Prostate gland (tissue), 2 donors: ENCODE data around the gene IRS2. TPM values are rescaled to one million over a fixed set of nuclear protein-coding genes. Genes with fewer than 3 reads are reported as not detected.
A peak's percentile ranks its signal among the peaks of the same experiment; 100 is the strongest.

ENCODE experiments used
- DNase-seq: peaks from one replicate; pipeline ENCODE4 v3.0.0-alpha.2; 2019; ENCODE audit warnings: low spot score
- H3K27ac ChIP-seq, 2 donors: fragments of 200-600 bp; sonication (generic); 2 replicates each; pipeline ENCODE4 v1.5.1; 2017 to 2019
- H3K27me3 ChIP-seq: fragments of 200-600 bp; sonication (generic); replicated peaks from 2 replicates; pipeline ENCODE4 v1.5.1; 2019; ENCODE audit not compliant: insufficient read depth
- H3K36me3 ChIP-seq, 2 donors: fragments of 200-600 bp; sonication (generic); 1 replicate in 1 of 2; 2 replicates in 1 of 2; pipeline versions ENCODE4 v1.5.1 to v1.8.1; 2017 to 2019
- H3K4me1 ChIP-seq: fragments of 200-600 bp; sonication (generic); replicated peaks from 2 replicates; pipeline ENCODE4 v1.5.1; 2019
- H3K4me3 ChIP-seq, 2 donors: fragments of 200-600 bp; sonication (generic); 2 replicates each; pipeline ENCODE4 v1.5.1; 2017 to 2019
- H3K9me3 ChIP-seq: fragments of 200-600 bp; sonication (generic); 2 replicates; pipeline ENCODE4 v1.5.1; 2017
- POLR2A ChIP-seq: fragments of 450-650 bp; IDR thresholded peaks from one replicate; pipeline ENCODE4 v1.6.1; 2016; ENCODE audit warnings: antibody characterized with exemption, mild to moderate bottlenecking
- POLR2AphosphoS5 ChIP-seq: sonication (generic); formaldehyde crosslinking; IDR thresholded peaks from one replicate; pipeline ENCODE4 v1.6.1; 2017; ENCODE audit warnings: antibody characterized with exemption
- WGBS: methylation state at CpG from one replicate; pipeline ENCODE4 v1.1.5; 2018; 5-methylcytosine and 5-hydroxymethylcytosine counted together
- intact Hi-C: fragments of 100-400 bp; cut with DNase I; formaldehyde crosslinking; loops from one replicate; pipeline ENCODE4 v1.14.2; 2022
- total RNA-seq, 2 donors: library from RNA; depleted of rRNA; stranded (reverse); fragments of >200 nt; gene quantifications; one replicate each; pipeline ENCODE4 v1.1.0, GENCODE V29; 2016
- TF ChIP-seq, protein P1 (sequence below), 4 experiments: fragments of 200-600 bp in 2 of 4; fragments of 450-650 bp in 2 of 4; sonication (generic) in 2 of 4; IDR thresholded peaks; 1 replicate in 3 of 4; 2 replicates in 1 of 4; pipeline ENCODE4 v1.5.1; 2016 to 2019; ENCODE audit warnings: antibody characterized with exemption in 4 of 4, mild to moderate bottlenecking in 2 of 4, moderate library complexity in 2 of 4

IRS2 gene
- total RNA-seq, 2 donors from 2014 or later = 43.5 to 54.8 TPM

DNA sequence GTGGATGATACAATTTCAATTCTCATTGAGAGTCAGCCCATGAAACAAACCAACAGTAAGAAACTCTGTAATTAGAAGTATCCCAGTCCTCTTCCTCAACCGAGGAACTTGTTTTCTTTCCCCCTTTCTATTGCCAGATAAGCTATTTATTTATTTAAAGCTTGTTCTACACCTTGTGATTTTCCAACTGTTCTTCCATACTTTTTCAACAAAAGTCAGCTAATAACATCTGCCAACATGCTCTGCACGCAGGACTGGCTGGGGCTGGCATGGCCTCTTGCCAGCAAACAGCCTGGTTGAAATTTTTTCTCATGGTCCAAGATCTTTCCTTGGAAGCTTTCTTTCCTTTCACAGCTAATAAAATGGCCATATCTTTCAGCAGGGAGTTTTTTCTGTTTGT lies 2.9 kb upstream of the IRS2 start:
- Histone ChIP-seq H3K27me3 (no peaks in the 10 kb centered on the region), H3K4me3 (no peak overlapping the region), H3K36me3 (peaks cover 0 to 2% of the 10 kb centered on the region in 2 donors), H3K27ac (peak overlapping the region in 1 of 2 donors; percentile 15), H3K9me3 (no peaks in the 10 kb centered on the region), H3K4me1 (peaks cover 2% of the 10 kb centered on the region)
- no peak for DNase-seq
- WGBS = 8% methylated on average over 2 of the region's 2 CpGs
- TF ChIP-seq POLR2A (no peak), POLR2AphosphoS5 (peak; percentile 46)
- TF ChIP-seq, protein P1, sequence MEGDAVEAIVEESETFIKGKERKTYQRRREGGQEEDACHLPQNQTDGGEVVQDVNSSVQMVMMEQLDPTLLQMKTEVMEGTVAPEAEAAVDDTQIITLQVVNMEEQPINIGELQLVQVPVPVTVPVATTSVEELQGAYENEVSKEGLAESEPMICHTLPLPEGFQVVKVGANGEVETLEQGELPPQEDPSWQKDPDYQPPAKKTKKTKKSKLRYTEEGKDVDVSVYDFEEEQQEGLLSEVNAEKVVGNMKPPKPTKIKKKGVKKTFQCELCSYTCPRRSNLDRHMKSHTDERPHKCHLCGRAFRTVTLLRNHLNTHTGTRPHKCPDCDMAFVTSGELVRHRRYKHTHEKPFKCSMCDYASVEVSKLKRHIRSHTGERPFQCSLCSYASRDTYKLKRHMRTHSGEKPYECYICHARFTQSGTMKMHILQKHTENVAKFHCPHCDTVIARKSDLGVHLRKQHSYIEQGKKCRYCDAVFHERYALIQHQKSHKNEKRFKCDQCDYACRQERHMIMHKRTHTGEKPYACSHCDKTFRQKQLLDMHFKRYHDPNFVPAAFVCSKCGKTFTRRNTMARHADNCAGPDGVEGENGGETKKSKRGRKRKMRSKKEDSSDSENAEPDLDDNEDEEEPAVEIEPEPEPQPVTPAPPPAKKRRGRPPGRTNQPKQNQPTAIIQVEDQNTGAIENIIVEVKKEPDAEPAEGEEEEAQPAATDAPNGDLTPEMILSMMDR (IDR thresholded peaks at IDR 0.05) = no peak
- intact Hi-C loops = loop anchor here (5.0 to 10.0 kb wide), 3 partner anchors 83 to 544 kb away; no protein-coding TSS in a partner anchor

DNA sequence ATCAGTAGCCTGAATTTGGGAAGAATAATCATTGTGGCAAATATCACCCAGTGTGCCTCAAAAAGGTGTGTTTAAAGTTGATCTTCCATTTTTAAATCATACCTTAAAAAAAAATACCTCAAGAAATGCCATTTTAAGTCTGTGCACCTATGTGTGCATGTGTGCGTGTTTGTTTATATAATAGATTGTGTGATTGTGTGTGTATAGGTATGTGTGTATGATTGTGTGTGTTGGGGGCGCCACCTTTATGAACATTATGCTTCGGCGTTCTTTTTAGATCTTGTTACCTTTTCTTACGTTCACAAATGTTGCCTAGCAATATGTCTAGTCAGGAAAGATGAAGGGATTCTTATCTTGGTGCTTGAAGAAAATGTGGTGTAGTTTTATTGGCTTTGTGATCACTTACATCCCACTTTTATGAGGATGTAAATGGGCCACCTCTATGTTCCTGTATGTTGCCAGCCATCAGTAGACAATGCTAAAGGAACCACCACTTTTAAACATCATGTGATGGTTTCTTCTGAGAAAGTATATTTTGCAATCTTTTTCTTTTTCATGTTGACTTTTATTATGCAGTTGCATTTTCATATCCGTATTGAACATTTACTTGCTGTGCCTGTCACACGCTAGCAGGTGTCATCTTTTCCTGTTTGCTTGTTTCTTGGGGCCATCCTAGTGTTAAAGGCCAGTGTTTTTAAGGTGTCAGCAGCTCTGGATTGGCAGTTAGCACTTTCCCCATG lies 2.2 kb upstream of the IRS2 start:
- intact Hi-C loops = loop anchor here (5.0 to 10.0 kb wide), 3 partner anchors 84 to 544 kb away; no protein-coding TSS in a partner anchor
- DNase-seq = no peak
- WGBS = 46% methylated on average over 7 of the region's 7 CpGs
- H3K9me3 ChIP-seq = no peaks in the 10 kb centered on the region
- no peaks in the 10 kb centered on the region for H3K27me3 ChIP-seq
- peaks cover 7% of the 10 kb centered on the region for H3K4me1 ChIP-seq
- H3K4me3 ChIP-seq = no peak overlapping the region
- H3K36me3 ChIP-seq = peaks cover 1 to 9% of the 10 kb centered on the region in 2 donors
- TF ChIP-seq POLR2AphosphoS5 = no peak
- TF ChIP-seq POLR2A = no peak
- TF ChIP-seq, protein P1 (IDR thresholded peaks at IDR 0.05) = no peak
- peak overlapping the region in 1 of 2 donors; percentile 15 for H3K27ac ChIP-seq

DNA sequence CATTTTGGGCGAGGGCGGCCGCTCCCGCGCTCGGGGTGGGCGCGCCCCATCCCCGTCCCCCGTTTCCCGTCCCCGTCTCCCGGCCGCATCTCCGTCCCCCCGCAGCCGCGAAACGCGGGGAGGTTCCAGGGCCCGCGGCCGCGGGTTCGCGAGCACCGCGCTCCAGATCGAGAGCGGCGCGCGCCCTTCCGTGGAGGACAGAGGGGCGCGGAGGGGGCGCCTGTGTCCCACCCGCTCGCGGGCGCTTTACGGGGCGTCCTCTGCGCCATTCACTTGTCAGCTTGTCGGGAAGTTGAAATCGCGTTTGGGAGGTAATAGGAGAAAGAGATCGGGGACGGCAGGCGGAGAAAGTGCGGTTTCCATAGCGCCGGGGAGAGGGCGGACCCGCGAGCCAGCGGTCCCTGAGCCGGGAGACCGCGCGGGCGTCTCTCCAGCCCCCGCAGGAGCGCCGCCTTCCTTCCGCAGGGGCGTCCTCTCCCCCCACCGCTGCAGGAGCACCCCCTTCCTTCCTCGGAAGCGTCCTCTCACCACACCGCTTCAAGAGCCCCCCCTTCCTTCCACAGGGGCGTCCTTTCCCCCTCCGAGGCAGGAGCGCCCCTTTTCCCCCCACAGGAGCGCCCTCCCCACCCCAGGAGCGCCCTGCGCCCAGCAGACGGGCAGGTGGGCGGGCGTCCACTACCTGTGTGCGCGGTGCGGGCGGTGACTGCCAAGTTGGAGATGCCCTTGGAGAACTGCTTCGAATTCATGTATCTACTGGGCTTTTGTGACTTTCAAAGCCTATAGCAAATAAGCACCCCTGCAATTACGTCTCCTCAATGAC lies 962 bp upstream of the IRS2 start:
- Histone ChIP-seq H3K36me3 (peaks cover 9 to 17% of the 10 kb centered on the region in 2 donors), H3K9me3 (no peaks in the 10 kb centered on the region), H3K4me1 (peaks cover 11% of the 10 kb centered on the region), H3K27ac (peak overlapping the region; percentile 92 to 97), H3K4me3 (peak overlapping the region; percentile 83 to 96), H3K27me3 (no peaks in the 10 kb centered on the region)
- WGBS = under 1% methylated on average over 52 of the region's 86 CpGs
- TF ChIP-seq, protein P1 (IDR thresholded peaks at IDR 0.05) = no peak
- no peak for TF ChIP-seq POLR2A
- no peak for TF ChIP-seq POLR2AphosphoS5
- no peak for DNase-seq
- intact Hi-C loops = loop anchor here (5.0 to 10.0 kb wide), 3 partner anchors 85 to 543 kb away; no protein-coding TSS in a partner anchor

DNA sequence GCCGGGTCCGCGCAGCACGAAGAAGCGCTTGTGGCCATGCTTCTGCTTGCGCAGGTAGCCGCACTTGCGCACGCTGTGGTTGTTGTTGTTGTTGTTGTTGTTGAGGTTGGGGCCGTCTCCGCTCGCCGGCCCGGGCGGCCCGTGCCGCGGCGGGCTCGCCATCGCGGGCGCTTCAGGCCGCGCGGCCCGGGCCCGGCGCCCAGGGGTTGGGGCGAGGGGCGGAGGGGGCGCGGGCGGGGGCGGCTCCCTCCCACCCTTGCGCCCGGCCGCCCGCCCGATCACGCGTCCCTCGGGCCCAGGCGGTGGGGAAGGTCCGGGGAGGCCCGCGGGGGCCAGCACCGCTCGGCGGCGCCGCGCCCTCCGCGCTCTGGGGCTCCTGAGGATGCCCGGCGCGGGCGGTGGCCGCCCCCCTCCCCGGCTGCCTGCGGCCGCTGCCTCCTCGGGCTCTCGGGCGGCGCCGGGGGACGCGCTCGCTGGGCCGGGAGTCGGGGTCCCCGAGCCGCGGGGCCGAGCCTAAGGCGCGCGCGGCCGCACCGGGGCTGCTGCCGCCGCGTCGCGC lies 412 bp downstream of the IRS2 start:
- Histone ChIP-seq H3K36me3 (peaks cover 9 to 22% of the 10 kb centered on the region in 2 donors), H3K4me1 (peaks cover 11% of the 10 kb centered on the region), H3K4me3 (peak overlapping the region; percentile 70 to 96), H3K27me3 (no peaks in the 10 kb centered on the region), H3K9me3 (no peaks in the 10 kb centered on the region), H3K27ac (peak overlapping the region; percentile 84 to 97)
- TF ChIP-seq POLR2A (no peak), POLR2AphosphoS5 (no peak)
- TF ChIP-seq, protein P1 (IDR thresholded peaks at IDR 0.05) = no peak
- intact Hi-C loops = loop anchor here (2.0 to 10.0 kb wide), 5 partner anchors 86 to 641 kb away; no protein-coding TSS in a partner anchor
- WGBS = 1% methylated on average over 14 of the region's 88 CpGs
- DNase-seq = no peak
